Activated effector memory CD4-positive, alpha-beta T cell treated with anti-CD3 and anti-CD28 coated beads, Interleukin-2, amount 50 U/mL, for 16 hours (primary cell): Measurements from ENCODE around the gene PTPRT.

Experiments
- DNase-seq: peaks from one replicate; pipeline ENCODE4 v3.0.0-alpha.2; 2020

Gene PTPRT

GRCh38 chr20:42152575-42152974 is 1037.1 kb downstream of the PTPRT start:
- no peak for DNase-seq

DNA sequence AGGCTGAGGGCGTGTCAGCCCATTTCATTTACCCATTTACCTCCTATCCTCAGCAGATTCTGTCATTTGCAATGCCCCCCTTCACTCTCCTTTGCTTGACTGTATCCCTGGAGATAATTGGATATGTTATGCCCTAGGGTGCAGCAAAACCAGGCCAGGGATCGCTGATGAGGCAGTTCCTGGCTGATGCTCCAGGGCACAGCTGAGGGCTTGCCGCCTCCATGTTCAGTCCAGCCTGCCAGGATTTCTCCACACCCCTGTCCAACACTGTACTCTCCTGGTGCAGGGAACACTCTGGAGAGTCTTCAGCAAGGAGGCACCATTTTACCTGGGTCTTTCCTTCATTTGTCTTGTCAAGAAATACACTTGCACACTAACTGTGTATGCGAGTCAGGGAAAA is 1039.5 kb downstream of the PTPRT start:
- DNase-seq = no peak

DNA sequence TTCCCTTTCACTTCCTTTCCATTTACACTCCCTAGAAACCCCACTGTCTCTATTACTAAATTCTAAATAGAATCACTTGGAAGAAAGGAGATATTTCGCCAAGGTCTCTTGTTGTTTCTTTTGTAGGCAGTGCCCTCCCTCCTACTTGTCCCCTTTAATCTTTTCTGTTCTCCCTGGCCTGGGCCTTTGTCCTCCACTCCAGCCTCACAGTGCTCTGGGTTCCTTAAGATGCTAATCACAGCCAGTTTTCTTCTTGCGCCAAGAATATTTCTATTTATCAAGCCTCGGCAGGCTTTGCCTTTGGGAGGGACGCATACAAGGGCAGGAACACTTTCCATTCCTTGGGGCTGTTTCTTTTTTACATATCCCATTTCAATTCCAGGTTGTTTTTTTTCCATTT is 1051.0 kb downstream of the PTPRT start:
- DNase-seq = no peak

DNA sequence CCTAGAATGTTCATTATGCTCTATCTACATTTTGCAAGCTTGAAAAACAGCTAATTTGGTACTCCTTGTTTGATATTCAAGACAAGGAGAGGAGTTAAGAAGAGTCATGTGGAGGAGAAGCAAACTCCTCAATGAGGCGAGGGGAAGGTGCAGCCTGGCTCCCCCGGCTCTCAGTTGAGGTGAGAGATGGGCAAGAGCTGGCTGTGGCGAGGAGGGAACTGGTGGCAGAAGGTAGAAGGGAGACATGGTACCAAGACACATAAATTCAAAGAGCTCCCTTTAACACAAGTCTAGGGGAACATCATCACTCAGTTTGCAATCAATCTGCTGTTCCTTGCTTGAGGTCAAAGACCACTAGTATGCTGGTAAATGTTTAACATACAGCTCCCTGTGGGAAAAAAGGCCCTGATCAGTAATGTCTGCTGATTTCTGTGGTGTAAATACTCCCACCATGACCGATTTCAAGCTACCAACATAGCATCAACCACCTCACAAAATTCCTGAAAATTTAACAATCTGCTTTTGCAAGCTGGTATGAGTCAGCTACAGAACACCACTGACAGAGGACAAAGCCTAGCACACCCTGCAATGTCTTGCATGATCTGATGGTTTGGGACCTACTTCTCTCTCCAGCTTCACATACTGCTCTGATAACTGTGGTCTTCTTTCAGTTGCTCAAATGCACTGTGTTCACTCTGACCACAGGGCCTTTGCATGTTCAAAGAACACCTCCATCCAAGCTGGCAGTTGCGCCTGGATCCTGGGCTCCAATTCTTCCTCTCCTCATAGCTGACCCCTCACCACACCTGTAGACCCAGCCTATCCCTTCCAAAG is 1055.2 kb downstream of the PTPRT start:
- DNase-seq = no peak

- DNase-seq = no peak
Observed at GRCh38 chr20:42130810-42131596, 1058.7 kb downstream of the PTPRT start.

DNA sequence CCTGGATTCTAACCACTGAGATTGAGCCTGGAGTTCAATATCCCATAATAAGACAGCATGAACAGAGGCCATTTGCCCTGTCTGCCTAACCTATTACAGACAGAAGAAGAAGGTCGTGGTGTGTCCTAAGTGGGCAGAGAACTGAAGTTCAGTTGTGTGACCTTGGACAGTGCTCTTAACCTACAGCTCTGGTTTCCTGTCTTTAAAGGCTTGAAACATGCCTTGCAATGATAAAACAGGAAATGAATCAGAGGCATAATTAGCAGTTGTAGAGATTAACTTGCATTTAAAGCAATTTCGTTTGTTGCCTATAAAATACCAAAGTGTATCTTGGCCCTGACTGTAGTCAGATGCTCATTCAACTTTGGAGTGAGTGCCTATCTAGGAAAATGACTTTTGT is 1064.3 kb downstream of the PTPRT start:
- no peak for DNase-seq

DNA sequence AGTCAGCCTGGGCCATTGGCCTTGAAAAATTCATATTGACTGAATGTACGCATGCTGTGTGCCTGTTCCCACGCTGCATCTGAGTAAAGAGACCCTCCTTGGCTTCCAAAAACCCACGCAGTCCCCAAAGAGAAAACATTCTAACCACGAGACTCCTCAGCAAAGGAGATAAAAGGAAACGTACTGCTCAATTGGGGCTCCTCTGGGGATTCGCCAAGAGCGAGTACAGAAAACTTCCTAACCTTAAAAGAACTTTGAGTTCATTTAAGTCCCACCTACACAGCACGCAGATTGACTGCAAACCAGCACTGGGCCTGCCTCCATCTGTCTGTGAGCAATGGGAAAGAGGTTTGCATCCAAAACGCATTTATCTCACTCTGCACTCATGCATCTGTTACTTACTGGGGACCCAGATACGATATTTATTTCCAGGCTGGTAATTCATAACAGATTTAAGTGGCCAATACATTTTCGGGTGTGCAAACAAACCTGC is 1065.7 kb downstream of the PTPRT start:
- no peak for DNase-seq

- no peak for DNase-seq
Observed at GRCh38 chr20:42118409-42119125, 1071.1 kb downstream of the PTPRT start.

DNA sequence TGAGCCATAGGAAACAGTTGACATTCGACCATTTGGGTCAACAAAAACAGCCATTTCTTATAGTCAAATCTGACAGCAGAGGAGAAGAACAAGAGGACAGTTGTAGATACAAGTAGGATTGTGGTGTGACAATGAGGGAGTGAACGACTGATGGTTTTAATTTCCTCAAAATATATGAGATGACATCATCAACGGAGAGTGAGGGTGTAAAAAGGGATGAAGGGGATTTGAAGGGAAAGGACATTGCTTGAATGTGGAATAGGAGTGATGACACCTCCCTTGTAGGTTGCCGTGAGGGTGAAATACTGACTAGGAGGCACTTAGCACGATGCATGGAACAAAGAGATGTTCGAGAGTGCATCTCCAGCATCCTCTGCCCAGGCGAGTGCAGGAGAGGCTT is 1071.7 kb downstream of the PTPRT start:
- no peak for DNase-seq

DNA sequence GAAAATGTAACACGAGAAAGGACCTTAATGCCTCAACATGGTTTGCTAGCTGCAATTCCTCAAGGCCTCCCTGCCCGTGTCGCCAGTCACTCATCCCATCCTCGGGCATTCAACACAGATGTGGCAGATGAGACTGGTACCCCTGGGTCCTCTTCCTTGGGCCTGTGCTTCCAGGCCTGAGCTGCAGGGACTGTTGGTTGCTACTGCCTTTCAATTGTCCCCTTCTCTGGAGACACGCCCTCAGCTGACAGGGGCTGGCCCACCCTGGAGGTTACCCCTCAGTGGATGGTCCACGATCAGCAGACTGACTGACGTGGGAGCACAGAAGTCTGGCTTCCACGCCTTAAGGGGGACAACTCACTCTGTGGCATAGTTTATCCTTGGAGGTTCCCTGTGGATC is 1076.5 kb downstream of the PTPRT start:
- no peak for DNase-seq

DNA sequence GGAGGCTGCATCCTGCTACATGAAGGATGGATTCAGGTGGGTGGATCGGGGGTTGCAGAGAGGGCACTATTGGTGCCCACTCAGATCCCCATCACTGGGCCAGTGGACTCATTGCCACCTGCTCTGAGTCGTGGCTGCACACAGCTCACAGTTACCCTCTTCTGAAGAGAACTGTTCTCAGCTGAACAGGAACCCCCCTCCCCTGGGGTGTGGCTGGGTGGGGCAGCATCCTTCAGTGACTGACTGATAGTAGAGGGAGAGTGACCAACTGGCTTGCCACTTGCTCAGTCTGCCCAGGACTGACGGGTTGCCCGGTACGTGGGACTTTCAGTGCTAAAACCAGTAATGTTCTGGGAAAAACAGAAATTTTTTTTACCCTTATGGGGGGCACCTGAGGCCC is 1077.5 kb downstream of the PTPRT start:
- DNase-seq = no peak

- no peak for DNase-seq
Observed at GRCh38 chr20:42111349-42111748, 1078.4 kb downstream of the PTPRT start.

- no peak for DNase-seq
Observed at GRCh38 chr20:42110301-42110700, 1079.4 kb downstream of the PTPRT start.

DNA sequence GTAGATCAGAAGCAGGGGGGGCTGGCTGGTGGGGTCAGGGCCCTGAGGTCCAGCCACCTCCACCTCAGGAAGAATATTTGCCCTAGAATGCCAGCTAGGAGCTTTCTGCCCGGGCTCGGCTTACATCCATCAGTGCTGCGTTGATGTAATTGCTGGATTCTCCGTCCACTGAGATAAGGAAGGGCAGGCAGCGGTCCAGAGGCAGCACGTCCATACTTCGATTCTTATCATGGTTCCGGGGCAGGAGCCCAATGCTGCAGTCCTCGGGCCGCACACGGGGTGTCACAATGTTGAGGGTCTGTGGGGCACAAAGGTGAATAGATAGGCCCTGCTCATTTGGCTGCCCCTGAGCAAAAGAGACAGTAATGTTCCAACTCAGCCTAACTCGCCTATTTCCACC is 1087.7 kb downstream of the PTPRT start:
- DNase-seq = no peak

GRCh38 chr20:42100137-42100704 is 1089.5 kb downstream of the PTPRT start:
- DNase-seq = no peak

GRCh38 chr20:42099101-42099500 is 1090.6 kb downstream of the PTPRT start:
- no peak for DNase-seq

- DNase-seq = no peak
Observed at GRCh38 chr20:42098418-42098817, 1091.3 kb downstream of the PTPRT start.

- no peak for DNase-seq
Observed at GRCh38 chr20:42097741-42098140, 1092.0 kb downstream of the PTPRT start.

GRCh38 chr20:42095221-42095620 is 1094.5 kb downstream of the PTPRT start:
- no peak for DNase-seq

DNA sequence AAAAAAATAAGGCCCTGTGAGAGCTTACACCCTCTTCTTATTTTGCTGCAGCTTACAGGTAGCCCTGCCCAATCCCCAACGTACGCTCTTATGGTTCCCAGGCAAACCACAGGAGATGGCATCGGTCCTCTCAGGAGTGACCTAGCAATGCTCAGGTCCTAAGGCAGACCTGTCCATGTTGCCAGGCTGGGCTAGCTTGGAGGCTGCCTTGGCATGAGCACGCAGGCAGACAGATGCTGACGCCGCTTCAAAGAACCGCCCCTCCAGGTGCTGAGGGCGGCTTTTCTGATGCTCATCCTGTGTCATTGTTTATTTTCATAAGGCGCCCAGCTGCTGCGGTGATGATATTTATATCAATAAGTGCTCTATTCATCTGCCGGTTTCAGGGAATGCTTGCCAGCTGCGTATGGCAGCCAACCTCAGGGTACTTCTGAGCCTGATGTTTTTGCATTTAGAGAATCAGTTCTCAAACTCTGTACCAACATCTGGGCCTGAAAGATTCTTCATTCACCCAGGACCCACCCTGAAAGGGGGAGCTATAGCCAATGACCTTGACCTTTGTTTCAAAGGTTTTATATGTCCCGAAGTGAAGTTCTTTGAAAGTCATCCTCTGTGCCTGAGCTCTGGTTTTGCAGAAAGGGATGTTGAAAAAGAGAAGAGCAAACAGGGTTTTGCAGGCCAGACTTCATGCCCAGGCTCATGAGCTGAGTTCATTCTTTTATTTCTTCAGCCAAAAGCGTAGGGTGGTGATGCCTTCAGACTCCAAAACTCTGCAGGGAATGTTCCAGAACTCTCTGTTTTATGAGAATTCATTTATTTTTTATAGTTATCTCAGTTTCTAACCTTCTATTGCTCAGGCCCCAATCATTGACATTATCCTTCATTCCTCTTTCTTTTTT is 1095.9 kb downstream of the PTPRT start:
- no peak for DNase-seq

GRCh38 chr20:42093041-42093440 is 1096.7 kb downstream of the PTPRT start:
- no peak for DNase-seq

- DNase-seq = no peak
Observed at GRCh38 chr20:42085366-42085765, 1104.3 kb downstream of the PTPRT start.
